ENCODE results near the gene RNF149. TPM values are rescaled to one million over a fixed set of nuclear protein-coding genes. Genes with fewer than 3 reads are reported as not detected.
A peak's percentile ranks its signal among the peaks of the same experiment; 100 is the strongest.

RNF149 gene
- total RNA-seq, 1 experiment from 2014 or later: 40.2 TPM

DNA sequence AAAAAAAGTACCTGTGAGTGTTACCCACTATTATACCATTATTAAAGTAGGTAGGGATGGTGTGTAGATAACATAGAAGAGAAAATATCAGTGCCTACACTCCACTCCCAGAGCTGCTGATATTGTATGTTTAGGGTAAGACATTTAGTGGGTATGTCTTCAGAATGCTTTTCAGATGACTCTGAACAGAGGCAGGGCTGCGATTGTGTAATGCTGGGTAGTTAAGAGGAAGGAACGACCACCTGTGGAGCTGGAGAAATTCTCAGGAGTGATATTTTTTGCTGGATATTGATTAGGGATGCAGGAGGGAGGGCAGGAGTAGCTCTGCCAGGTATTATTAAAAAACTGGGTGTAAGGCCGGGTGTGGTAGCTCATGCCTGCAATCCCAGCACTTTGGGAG is 53.0 kb downstream of the RNF149 start:
- Histone ChIP-seq H2AFZ (ENCODE audit: low read depth, low read length, poor library complexity, severe bottlenecking) (no peak overlapping the region), H3K9me3 (ENCODE audit: control insufficient read depth in 1 of 2, insufficient read depth in 1 of 2, low read depth in 1 of 2, low read length in 2 of 2) (no peaks in the 10 kb centered on the region), H4K20me1 (ENCODE audit: insufficient read depth) (no peaks in the 10 kb centered on the region), H3K4me3 (replicated peaks in 1 of 2; ENCODE audit: low read depth in 1 of 2, low read length in 2 of 2) (no peak overlapping the region), H3K79me2 (ENCODE audit: insufficient read depth, low read length) (peaks cover 69% of the 10 kb centered on the region), H3K27me3 (ENCODE audit: insufficient read depth, low read length) (no peaks in the 10 kb centered on the region), H3K9ac (ENCODE audit: low read length) (no peak overlapping the region), H3K27ac (ENCODE audit: low read depth, low read length) (no peak overlapping the region), H3K4me1 (ENCODE audit: control insufficient read depth in 1 of 2, insufficient read depth in 2 of 2, low read length in 2 of 2) (peaks cover 21 to 53% of the 10 kb centered on the region in 2 experiments), H3K36me3 (ENCODE audit: control insufficient read depth in 1 of 2, insufficient read depth in 2 of 2, low read length in 2 of 2) (peaks cover 8 to 17% of the 10 kb centered on the region in 2 experiments; a peak in 2 of 4 replicates), H3K4me2 (ENCODE audit: low read length) (peak overlapping the region; percentile 60), H3K9me2 (ENCODE audit: insufficient read depth) (no peaks in the 10 kb centered on the region)
- DNase-seq (ENCODE audit: low read depth, low spot score) (no peak), ATAC-seq (no peak)
- ChIA-PET POLR2A (no interaction called here), CTCF (no interaction called here), RAD21 (ENCODE audit: low non-redundant PET in 1 of 2, low total read pairs in 2 of 2, uncharacterized antibody in 2 of 2, unreplicated experiment in 2 of 2) (no interaction called here)
- BruUV-seq (replicated peaks): no TSS peak
- no peak for TF ChIP-seq SP1 (IDR thresholded peaks at IDR 0.05; ENCODE audit: low read depth)
- TF ChIP-seq, protein P1, sequence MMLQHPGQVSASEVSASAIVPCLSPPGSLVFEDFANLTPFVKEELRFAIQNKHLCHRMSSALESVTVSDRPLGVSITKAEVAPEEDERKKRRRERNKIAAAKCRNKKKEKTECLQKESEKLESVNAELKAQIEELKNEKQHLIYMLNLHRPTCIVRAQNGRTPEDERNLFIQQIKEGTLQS (IDR thresholded peaks at IDR 0.05): no peak
- 0 out of 2 replicates have a peak, but pooled peaks have one; percentile 23 for TF ChIP-seq CEBPB (IDR thresholded peaks at IDR 0.05; ENCODE audit: low read depth)
- TF ChIP-seq, protein P2, sequence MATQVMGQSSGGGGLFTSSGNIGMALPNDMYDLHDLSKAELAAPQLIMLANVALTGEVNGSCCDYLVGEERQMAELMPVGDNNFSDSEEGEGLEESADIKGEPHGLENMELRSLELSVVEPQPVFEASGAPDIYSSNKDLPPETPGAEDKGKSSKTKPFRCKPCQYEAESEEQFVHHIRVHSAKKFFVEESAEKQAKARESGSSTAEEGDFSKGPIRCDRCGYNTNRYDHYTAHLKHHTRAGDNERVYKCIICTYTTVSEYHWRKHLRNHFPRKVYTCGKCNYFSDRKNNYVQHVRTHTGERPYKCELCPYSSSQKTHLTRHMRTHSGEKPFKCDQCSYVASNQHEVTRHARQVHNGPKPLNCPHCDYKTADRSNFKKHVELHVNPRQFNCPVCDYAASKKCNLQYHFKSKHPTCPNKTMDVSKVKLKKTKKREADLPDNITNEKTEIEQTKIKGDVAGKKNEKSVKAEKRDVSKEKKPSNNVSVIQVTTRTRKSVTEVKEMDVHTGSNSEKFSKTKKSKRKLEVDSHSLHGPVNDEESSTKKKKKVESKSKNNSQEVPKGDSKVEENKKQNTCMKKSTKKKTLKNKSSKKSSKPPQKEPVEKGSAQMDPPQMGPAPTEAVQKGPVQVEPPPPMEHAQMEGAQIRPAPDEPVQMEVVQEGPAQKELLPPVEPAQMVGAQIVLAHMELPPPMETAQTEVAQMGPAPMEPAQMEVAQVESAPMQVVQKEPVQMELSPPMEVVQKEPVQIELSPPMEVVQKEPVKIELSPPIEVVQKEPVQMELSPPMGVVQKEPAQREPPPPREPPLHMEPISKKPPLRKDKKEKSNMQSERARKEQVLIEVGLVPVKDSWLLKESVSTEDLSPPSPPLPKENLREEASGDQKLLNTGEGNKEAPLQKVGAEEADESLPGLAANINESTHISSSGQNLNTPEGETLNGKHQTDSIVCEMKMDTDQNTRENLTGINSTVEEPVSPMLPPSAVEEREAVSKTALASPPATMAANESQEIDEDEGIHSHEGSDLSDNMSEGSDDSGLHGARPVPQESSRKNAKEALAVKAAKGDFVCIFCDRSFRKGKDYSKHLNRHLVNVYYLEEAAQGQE (IDR thresholded peaks at IDR 0.05; ENCODE audit: low read depth): no peak
- no peak for TF ChIP-seq ZNF274 (IDR thresholded peaks at IDR 0.05; ENCODE audit: low read depth, low read length)
- intact Hi-C loops (cut with micrococcal nuclease): no loop called here

Measured in HCT116 (cell line).